H1 (cell line): Measurements from ENCODE around the gene VEPH1. TPM values are rescaled to one million over a fixed set of nuclear protein-coding genes. Genes with fewer than 3 reads are reported as not detected.

Source experiments
- ASH2L ChIP-seq: fragments of 200-600, 300-600 bp; sonication (generic); IDR thresholded peaks from one replicate; pipeline ENCODE4 v1.7.1; 2017; ENCODE audit warnings: low read length
- CHD7 ChIP-seq: fragments of 300-600 bp; sonication (generic); IDR thresholded peaks from 2 replicates; pipeline ENCODE4 v1.7.1; 2012; ENCODE audit warnings: low read length, moderate library complexity, mild to moderate bottlenecking, inconsistent platforms; ENCODE audit not compliant: insufficient replicate concordance
- FOSL1 ChIP-seq: IDR thresholded peaks from 2 replicates; pipeline ENCODE4 v1.6.1; 2011; ENCODE audit warnings: mild to moderate bottlenecking, low read depth, low read length, moderate library complexity; ENCODE audit not compliant: insufficient read depth
- HDAC2 ChIP-seq, 2 experiments: fragments of 300-600 bp in 1 of 2; sonication (generic) in 1 of 2; IDR thresholded peaks; 2 replicates each; pipeline ENCODE4 v1.6.1; 2011 to 2012; ENCODE audit warnings: low read depth in 2 of 2, low read length in 2 of 2, mild to moderate bottlenecking in 2 of 2, moderate library complexity in 2 of 2, borderline replicate concordance in 1 of 2, inconsistent platforms in 1 of 2
- KDM5A ChIP-seq: fragments of 200-600 bp; IDR thresholded peaks from 2 replicates; pipeline ENCODE4 v1.7.1; 2012; ENCODE audit warnings: mild to moderate bottlenecking, low read length, inconsistent platforms, mixed read lengths
- PHF8 ChIP-seq: fragments of 200-600 bp; sonication (generic); conservative IDR thresholded peaks from 2 replicates; pipeline ENCODE4 v1.7.1; 2012; ENCODE audit warnings: low read depth, mild to moderate bottlenecking, inconsistent platforms, low read length, moderate library complexity
- POLR2A ChIP-seq, 2 experiments: IDR thresholded peaks; 1 replicate in 1 of 2; 2 replicates in 1 of 2; pipeline ENCODE4 v1.6.1; 2011; ENCODE audit warnings: low read depth in 2 of 2, low read length in 2 of 2, mild to moderate bottlenecking in 2 of 2; ENCODE audit errors: control extremely low read depth in 1 of 2
- RBBP5 ChIP-seq: IDR thresholded peaks from 2 replicates; pipeline ENCODE4 v1.7.1; 2012; ENCODE audit warnings: low read depth, mild to moderate bottlenecking, inconsistent platforms, low read length, moderate library complexity, borderline replicate concordance
- SIRT6 ChIP-seq: IDR thresholded peaks from one replicate; pipeline ENCODE4 v1.7.1; 2012; ENCODE audit warnings: low read length, inconsistent platforms
- SP4 ChIP-seq: IDR thresholded peaks from 2 replicates; pipeline ENCODE4 v1.6.1; 2012; ENCODE audit warnings: low read length, inconsistent platforms
- SRF ChIP-seq: IDR thresholded peaks from 2 replicates; pipeline ENCODE4 v1.6.1; 2011; ENCODE audit warnings: mild to moderate bottlenecking, low read depth, low read length, moderate library complexity
- polyA plus RNA-seq, 7 experiments: library from polyadenylated mRNA; depleted of rRNA in 3 of 7; stranded (reverse) in 5 of 7; unstranded in 2 of 7; fragments of >200 nt in 5 of 7; fragments of 200-250 nt in 2 of 7; gene quantifications; 1 replicate in 5 of 7; 2 replicates in 1 of 7; 4 replicates in 1 of 7; pipeline versions ENCODE4 v1.2.1 to v1.2.3, GENCODE V29; 2011 to 2013; ENCODE audit warnings: missing spikeins in 2 of 7, mixed read lengths in 2 of 7
- total RNA-seq: library from RNA; stranded (reverse); fragmentation: NEBNext Ultra II Directional; extraction: Animal tissue kit (Norgen Biotek cat#: 25700); gene quantifications from 2 replicates; pipeline ENCODE4 v1.2.1, GENCODE V29; 2021

The VEPH1 gene
- total and polyA plus RNA-seq, 2 of the 8 experiments (the other 6 are each of a cell fraction or from before 2014, with no cell fraction given) = 12.0 to 18.3 TPM

- TF ChIP-seq CHD7 (no peak), ASH2L (no peak), KDM5A (no peak), HDAC2 (IDR thresholded peaks at IDR 0.05; ENCODE audit: borderline replicate concordance in 1 of 2, low read depth in 2 of 2, low read length in 2 of 2) (no peak), SIRT6 (no peak), FOSL1 (no peak), SP4 (no peak), SRF (no peak), PHF8 (no peak), RBBP5 (no peak), POLR2A (IDR thresholded peaks at IDR 0.05; ENCODE audit: control extremely low read depth in 1 of 2, low read depth in 2 of 2, low read length in 2 of 2) (no peak)
These were observed 166.8 kb downstream of the VEPH1 start (continued) for GRCh38 chr3:157336252-157337009.
